ENCODE data around the gene USP2. TPM values are rescaled to one million over a fixed set of nuclear protein-coding genes. Genes with fewer than 3 reads are reported as not detected.

Gene USP2
- total RNA-seq, 1 donor from 2014 or later: 6.7 TPM

DNA sequence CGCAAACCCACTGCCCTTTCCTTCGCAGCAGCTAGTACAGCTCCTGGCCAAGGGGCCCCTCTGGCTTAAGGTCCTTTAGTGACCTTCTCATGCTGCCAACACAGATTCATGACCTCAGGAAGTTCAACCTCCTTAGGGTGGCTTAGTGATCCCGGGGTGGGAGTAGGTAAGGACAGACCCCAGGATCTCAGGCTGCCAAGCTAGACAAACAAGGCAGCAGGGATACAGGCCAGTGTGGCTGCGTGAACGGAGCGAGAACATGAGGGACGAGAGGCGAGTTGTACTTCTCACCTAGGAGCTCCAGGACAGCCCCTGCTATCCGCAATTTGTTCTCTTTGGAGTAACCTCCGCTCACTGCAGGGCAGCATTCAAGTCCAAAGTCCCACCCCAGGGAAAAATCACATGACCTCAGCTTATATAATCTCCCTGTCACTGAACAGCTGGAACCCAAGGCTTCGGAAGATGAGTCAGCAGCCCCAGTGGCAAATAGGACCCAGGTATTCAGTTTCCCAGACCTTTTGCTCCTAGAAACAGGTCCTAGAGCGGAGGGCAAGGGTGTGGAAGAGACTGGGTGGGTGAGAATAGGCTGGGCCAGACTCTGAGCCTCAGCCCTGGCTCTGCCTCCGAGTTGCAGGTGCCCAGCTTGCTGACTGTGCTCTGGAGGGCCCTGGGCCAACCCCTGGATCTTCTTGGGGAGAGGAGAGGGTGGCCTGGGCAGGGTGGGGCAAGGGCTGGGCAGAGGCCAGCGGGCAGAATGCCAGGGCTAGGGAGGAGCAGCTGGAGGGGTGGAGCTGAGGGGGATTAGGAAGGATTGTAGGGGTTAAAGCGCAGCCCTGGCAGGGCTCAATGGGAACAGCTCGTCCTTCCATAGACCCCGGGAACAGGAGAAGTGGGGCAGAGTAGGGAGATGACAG, 13.1 kb downstream of the USP2 start:
- H3K27ac ChIP-seq (ENCODE audit: low read depth, low read length): no peak overlapping the region
- no peaks in the 10 kb centered on the region for H3K9me3 Mint-ChIP-seq (ENCODE audit: unreplicated experiment)
- FAIRE-seq: no peak
- H3K4me1 ChIP-seq (ENCODE audit: insufficient read depth, low read length): peaks cover 10% of the 10 kb centered on the region
- no peaks in the 10 kb centered on the region for H3K36me3 ChIP-seq (ENCODE audit: insufficient read depth, low read length)
- H3K27ac Mint-ChIP-seq (ENCODE audit: unreplicated experiment): no peak overlapping the region
- no peak overlapping the region for H3K4me2 ChIP-seq (ENCODE audit: low read length)
- TF ChIP-seq EZH2 (IDR thresholded peaks at IDR 0.05; ENCODE audit: insufficient read depth, low read length): no peak
- TF ChIP-seq, protein P1, sequence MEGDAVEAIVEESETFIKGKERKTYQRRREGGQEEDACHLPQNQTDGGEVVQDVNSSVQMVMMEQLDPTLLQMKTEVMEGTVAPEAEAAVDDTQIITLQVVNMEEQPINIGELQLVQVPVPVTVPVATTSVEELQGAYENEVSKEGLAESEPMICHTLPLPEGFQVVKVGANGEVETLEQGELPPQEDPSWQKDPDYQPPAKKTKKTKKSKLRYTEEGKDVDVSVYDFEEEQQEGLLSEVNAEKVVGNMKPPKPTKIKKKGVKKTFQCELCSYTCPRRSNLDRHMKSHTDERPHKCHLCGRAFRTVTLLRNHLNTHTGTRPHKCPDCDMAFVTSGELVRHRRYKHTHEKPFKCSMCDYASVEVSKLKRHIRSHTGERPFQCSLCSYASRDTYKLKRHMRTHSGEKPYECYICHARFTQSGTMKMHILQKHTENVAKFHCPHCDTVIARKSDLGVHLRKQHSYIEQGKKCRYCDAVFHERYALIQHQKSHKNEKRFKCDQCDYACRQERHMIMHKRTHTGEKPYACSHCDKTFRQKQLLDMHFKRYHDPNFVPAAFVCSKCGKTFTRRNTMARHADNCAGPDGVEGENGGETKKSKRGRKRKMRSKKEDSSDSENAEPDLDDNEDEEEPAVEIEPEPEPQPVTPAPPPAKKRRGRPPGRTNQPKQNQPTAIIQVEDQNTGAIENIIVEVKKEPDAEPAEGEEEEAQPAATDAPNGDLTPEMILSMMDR (IDR thresholded peaks at IDR 0.05; ENCODE audit: insufficient read depth, low read depth, low read length): no peak
- no peak overlapping the region for H3K4me3 ChIP-seq (ENCODE audit: insufficient read depth, low read depth, low read length)
- no peak overlapping the region for H3K4me3 Mint-ChIP-seq (ENCODE audit: unreplicated experiment)
- no peaks in the 10 kb centered on the region for H3K79me2 ChIP-seq (ENCODE audit: insufficient read depth, low read length)
- peaks cover 18% of the 10 kb centered on the region for H3K4me1 Mint-ChIP-seq (ENCODE audit: low read depth, unreplicated experiment)
- no peak overlapping the region for H2AFZ ChIP-seq (ENCODE audit: low read depth, low read length)
- no peak for DNase-seq (ENCODE audit: low read depth)
- peaks cover 11% of the 10 kb centered on the region for H3K27me3 ChIP-seq (ENCODE audit: insufficient read depth, low read length)
- H4K20me1 ChIP-seq (ENCODE audit: insufficient read depth, low read length): no peaks in the 10 kb centered on the region
- peaks cover 13% of the 10 kb centered on the region for H3K27me3 Mint-ChIP-seq (ENCODE audit: low read depth, unreplicated experiment)
- H3K9ac ChIP-seq (ENCODE audit: low read length): no peak overlapping the region
- no peaks in the 10 kb centered on the region for H3K9me3 ChIP-seq (ENCODE audit: insufficient read depth, low read depth, low read length)
- no peaks in the 10 kb centered on the region for H3K36me3 Mint-ChIP-seq (ENCODE audit: low read depth, unreplicated experiment)

DNA sequence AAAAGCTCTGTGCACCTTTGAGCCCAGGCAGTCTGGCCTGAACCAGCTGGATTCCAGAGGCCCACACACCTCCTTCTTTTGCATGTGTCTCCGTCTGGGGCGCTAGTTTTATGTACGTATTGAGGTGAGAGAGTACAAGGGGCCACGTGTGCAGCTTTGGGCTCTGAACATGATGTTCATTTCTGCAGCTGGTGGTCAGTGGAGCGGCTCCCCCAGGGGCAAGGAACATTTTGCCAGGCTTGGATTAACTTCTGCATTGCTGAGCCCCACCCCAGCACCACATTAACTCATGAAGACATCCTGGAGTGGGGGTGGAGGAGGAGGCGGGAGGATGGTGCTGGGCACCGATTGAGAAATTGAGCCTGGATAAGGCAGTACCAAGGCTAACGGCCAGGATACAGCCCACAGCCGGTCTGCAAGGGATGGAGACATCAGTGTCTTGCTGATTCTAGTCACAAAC, 13.8 kb downstream of the USP2 start:
- Mint-ChIP-seq H3K27ac (ENCODE audit: unreplicated experiment) (no peak overlapping the region), H3K9me3 (ENCODE audit: unreplicated experiment) (no peaks in the 10 kb centered on the region), H3K27me3 (ENCODE audit: low read depth, unreplicated experiment) (peaks cover 13% of the 10 kb centered on the region), H3K36me3 (ENCODE audit: low read depth, unreplicated experiment) (no peaks in the 10 kb centered on the region), H3K4me3 (ENCODE audit: unreplicated experiment) (no peak overlapping the region), H3K4me1 (ENCODE audit: low read depth, unreplicated experiment) (peaks cover 18% of the 10 kb centered on the region)
- Histone ChIP-seq H3K4me2 (ENCODE audit: low read length) (no peak overlapping the region), H2AFZ (ENCODE audit: low read depth, low read length) (no peak overlapping the region), H3K4me1 (ENCODE audit: insufficient read depth, low read length) (peaks cover 10% of the 10 kb centered on the region), H3K27me3 (ENCODE audit: insufficient read depth, low read length) (peaks cover 11% of the 10 kb centered on the region), H3K4me3 (ENCODE audit: insufficient read depth, low read depth, low read length) (no peak overlapping the region), H3K9me3 (ENCODE audit: insufficient read depth, low read depth, low read length) (no peaks in the 10 kb centered on the region), H3K27ac (ENCODE audit: low read depth, low read length) (no peak overlapping the region), H3K36me3 (ENCODE audit: insufficient read depth, low read length) (no peaks in the 10 kb centered on the region), H3K9ac (ENCODE audit: low read length) (no peak overlapping the region), H4K20me1 (ENCODE audit: insufficient read depth, low read length) (no peaks in the 10 kb centered on the region), H3K79me2 (ENCODE audit: insufficient read depth, low read length) (no peaks in the 10 kb centered on the region)
- DNase-seq (ENCODE audit: low read depth): no peak
- FAIRE-seq: no peak
- TF ChIP-seq, protein P1 (IDR thresholded peaks at IDR 0.05; ENCODE audit: insufficient read depth, low read depth, low read length): no peak
- no peak for TF ChIP-seq EZH2 (IDR thresholded peaks at IDR 0.05; ENCODE audit: insufficient read depth, low read length)
